Head of caudate nucleus (tissue), 42 donors: ENCODE data around the gene SLC9C2.
A peak's percentile ranks its signal among the peaks of the same experiment; 100 is the strongest.
"Not testable (repeated sequence)": the region's sequence is repeated elsewhere in the genome, so short reads cannot be mapped to it uniquely, and the experiment has no call there.

Source experiments
- DNase-seq, 42 donors: peaks; one replicate each; pipeline versions ENCODE4 v3.0.0 to v3.0.0-alpha.2; 2020 to 2021; ENCODE audit warnings: mixed read lengths in 7 of 42
- intact Hi-C: fragments of 100-400 bp; cut with DNase I; formaldehyde crosslinking; loops from one replicate; pipeline ENCODE4 v1.15.0; 2022

The SLC9C2 gene

DNA sequence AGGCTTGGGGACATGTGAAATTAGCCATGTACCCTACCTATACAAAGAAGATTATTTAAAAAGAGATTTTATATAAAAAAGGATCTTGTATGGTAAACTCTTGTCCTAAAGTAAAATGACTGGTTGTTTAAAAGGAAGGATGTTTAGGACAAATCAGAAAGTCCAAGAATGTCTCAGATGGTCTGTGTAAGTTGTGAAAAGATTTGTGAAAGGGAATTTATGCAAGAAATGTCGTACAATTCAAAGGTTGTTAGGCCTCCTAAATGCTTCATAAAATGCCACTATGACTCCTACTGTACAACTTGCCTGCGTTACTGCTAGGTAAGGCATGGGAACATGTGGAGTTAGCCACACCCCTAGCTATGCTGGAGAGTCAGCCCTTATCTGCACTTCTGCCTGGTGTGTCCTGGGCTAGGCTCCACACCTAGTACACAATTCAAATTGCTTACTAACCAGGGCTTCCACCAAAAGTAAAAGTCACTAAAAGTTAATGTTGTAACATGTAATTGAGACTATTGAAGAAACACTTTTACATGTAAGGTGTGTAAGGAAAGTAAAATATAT lies 106.0 kb downstream of the SLC9C2 start:
- intact Hi-C loops: no loop called here
- no peak for DNase-seq

DNA sequence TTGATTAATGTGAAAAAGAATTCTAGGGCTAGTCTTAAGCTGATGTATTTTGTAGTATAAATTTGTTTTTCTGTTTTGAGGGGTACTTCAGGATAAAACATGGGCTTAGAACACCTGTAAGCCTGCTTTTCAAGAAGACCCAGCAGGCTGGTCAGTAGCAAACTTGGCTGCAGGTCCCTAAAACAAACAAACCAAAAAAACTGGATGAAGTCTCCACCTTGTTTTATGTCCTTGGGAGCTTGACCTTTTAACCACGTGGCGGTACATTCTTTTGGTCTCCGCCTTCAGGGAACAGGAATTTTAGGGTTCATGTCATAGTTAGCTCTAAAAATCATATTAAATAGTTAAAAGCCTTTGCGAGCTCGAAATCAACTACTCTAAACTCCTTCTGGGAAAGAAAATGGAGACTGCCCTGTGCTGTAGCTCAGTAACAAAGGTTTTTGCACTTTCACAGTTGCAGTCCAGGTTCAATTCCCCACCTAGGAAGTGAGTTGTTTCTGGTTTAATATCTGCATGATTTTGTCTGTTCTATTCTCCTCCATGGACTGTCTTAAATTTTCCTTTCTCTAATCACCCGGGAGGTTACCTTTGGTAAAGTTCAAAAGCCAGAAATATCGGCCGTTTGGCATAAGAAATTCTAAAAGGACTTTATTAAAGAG lies 107.1 kb downstream of the SLC9C2 start:
- intact Hi-C loops: no loop called here
- DNase-seq: no peak

- intact Hi-C loops, DNase-seq: not testable (repeated sequence)
Measured at GRCh38 chr1:173493125-173493524, 109.7 kb downstream of the SLC9C2 start.

DNA sequence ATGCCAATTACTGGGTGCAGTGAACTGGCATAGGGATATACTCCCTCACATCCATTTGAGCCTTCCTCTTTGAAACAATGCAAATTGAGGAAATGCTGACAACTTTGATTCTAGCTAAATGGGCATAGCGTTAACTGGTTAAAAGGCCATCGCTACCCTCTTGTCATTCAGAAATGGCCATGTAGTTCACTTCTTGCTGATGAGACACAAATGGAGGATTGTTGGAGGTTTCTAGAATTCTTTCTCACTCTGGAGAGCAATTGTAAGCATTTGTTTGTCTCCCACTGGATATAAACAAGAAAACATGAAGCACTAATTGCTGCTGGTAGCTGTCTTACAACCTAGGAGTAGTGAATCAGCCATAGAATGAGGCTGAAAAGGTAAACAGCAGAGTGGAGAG lies 111.4 kb downstream of the SLC9C2 start:
- DNase-seq: no peak
- intact Hi-C loops: no loop called here

- no peak for DNase-seq
- intact Hi-C loops: no loop called here
Measured at GRCh38 chr1:173489929-173490328, 112.9 kb downstream of the SLC9C2 start.

- DNase-seq: no peak
- intact Hi-C loops: no loop called here
Measured at GRCh38 chr1:173489149-173489600, 113.7 kb downstream of the SLC9C2 start.

- intact Hi-C loops: no loop called here
- no peak for DNase-seq
Measured at GRCh38 chr1:173488001-173488400, 114.9 kb downstream of the SLC9C2 start.

DNA sequence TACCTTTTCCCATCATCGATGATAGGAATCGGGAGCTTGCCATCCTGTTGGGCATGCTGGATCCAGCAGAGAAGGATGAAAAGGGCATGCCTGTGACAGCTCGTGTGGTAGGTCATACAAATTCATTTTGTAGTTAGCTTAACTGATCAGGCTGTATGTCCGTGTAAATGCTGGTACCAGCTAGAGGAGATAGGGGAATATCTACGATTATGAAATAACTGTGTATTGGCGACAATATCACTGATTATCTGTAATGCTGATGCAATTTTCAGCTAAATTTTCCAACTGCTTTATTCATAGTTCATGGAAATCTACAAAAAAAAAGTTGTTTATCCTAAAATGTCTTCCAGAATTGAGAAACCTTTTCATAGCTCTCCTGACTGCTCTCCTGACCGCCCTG lies 117.5 kb downstream of the SLC9C2 start:
- intact Hi-C loops: no loop called here
- no peak for DNase-seq

DNA sequence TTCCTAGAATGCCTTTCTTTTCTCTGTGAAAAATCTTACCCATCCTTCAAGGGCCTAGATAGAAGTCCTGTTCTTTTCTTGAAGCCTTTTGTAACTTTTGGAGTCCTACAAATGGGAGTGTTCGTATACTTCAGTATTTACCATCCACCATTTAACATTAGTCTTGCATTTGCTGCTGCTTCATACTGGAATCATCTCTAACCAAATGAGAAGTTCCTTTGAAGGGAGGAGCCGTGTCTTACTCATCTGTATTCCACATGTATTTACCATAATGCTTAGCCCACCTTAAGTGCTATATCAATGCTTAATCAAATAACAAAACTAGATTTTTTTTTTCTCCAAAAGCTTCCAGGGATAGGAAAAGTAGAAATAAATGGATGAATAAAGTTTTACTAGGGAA lies 118.6 kb downstream of the SLC9C2 start:
- intact Hi-C loops: loop anchor here (5.0 kb wide), 1 partner anchor 228 kb away; the partner anchor contains the start of gene KLHL20

DNA sequence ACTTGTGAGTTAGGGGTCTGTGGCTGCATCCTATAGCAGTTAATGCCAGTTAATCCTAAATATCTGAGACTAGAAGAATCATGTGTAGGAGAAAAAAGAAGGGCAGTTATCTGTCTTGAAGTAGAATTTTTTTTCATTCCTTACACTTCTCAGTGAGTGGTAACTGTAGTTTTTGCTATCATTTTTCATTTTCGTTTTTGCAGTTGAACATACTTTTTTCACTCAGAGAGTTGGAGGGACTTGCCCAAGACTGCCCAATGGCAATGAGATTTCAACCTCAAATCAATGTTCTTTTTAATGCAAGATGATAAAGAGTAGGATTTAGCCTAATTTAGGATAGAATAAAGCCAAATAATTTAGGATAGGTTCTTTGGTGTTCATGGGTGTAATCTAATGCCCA lies 120.2 kb downstream of the SLC9C2 start:
- DNase-seq: no peak
- intact Hi-C loops: loop anchor here (5.0 kb wide), 1 partner anchor 230 kb away; the partner anchor contains the start of gene KLHL20

More for the DNA sequence above, 118.6 kb downstream of the SLC9C2 start:
- DNase-seq: no peak

- no peak for DNase-seq
- intact Hi-C loops: loop anchor here (5.0 kb wide), 1 partner anchor 231 kb away; the partner anchor contains the start of gene KLHL20
Measured at GRCh38 chr1:173481195-173481772, 121.6 kb downstream of the SLC9C2 start.

- intact Hi-C loops: loop anchor here (5.0 kb wide), 2 partner anchors 47 to 233 kb away; partner anchors contain the start of gene KLHL20
- DNase-seq: no peak
Measured at GRCh38 chr1:173479649-173480048, 123.2 kb downstream of the SLC9C2 start.

DNA sequence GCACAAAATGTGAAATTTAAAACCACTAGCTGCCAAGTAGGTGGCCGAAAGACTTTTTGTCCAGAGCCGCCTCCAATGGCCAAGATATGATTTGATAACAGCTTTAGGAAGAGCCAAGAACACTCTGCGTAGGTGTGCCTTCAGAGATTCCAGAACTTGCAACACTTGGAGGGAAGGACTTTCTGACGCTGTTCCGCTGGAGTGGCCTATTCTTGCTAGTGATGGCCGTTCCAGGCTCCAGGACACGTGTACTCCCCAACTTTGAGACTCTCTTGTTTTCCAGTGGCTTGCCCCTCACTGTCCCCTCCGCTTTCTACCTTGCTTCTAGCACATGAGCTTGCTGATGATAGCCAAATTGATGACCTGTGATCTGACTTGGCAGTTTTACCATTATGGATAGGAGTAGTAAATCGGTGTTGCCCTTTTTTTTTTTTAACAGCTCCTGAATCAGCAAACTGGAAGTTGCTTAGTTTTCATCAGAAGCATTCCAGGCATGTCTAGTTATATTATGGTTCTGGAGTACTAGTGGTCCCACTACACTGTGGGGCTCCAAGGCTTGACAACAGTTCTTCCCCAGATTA lies 124.7 kb downstream of the SLC9C2 start:
- DNase-seq: peak in 22 of 42 donors; percentile 2 to 56 (median 24)
- intact Hi-C loops: loop anchor here (5.0 kb wide), 1 partner anchor 46 kb away; no protein-coding TSS in a partner anchor

DNA sequence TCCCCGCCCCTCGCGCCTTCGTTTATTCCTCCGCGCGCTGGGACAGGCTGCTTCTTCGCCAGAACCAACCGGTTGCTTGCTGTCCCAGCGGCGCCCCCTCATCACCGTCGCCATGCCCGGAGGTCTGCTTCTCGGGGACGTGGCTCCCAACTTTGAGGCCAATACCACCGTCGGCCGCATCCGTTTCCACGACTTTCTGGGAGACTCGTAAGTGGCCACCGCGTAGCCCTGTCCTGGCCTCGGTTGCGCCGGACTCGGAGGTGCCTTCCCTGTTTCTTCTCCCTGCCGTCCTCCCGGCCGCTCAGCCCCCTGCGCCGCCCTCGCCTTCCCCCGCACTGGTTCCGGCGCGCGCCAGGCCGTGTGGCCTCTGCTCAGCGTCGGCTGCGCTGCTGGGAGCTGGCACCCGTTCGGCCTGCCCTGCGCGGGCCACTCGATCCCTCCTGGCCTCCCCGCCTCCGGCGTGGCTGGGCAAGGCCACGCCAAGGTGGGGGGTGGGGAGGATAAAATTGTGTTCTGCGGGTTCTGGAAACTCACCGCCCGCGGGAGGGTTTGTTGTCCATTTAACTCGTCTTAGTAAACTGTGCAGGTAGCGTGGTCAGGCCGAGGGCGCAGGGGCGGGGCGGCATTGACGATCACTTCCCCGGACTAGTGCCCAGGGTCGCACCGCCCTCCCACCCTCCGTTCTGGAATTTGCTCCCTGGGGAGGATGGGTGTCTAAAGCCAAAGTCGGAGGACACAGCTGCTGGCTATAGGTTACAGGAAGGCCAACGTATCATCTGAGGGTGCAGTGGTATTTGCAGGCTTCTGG lies 125.4 kb downstream of the SLC9C2 start, which contains the start of gene PRDX6:
PRDX6 (plus strand) TSS at position 50 of the 808 bp plus-strand sequence; CDS start at position 113, 63 bp downstream.
- intact Hi-C loops: loop anchor here (5.0 kb wide), 1 partner anchor 45 kb away; no protein-coding TSS in a partner anchor
- peak in 25 of 42 donors; percentile 18 to 94 (median 75) for DNase-seq

DNA sequence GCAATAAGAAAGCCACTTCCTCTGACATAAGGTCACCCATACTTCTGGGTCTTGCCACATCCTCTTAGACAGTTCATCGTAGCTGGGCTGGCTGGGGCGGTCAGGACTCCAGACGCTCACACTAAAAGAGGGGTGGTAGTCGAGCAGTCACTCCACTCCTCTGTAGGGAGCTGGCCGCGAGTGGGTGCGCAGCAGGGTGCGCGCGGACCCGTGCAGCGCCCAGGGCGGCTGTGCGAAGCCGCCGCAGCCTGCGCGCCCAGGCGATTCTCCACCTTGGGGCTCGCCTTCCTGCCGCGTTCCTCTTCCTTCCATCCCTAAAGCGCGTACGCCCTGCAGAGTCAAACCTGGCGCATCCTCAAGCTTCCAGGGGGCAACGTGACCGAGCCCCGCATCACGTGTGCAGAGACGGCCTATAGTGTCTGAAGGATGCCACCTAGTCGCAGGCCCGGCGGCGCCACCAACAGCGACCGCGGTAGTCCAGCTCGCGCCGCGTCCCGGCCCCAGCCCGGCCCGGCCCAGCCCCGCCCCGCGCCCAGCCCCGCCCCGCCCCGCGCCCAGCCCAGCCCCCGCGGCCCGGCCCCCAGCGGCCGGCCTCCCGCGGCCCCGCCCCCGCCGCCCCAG lies 126.1 kb downstream of the SLC9C2 start:
- intact Hi-C loops: loop anchor here (5.0 kb wide), 1 partner anchor 44 kb away; no protein-coding TSS in a partner anchor
- DNase-seq: peak; percentile 92 to 98 (median 96)

GRCh38 chr1:173476197-173476664 lies 126.6 kb downstream of the SLC9C2 start:
- intact Hi-C loops: loop anchor here (5.0 kb wide), 1 partner anchor 44 kb away; no protein-coding TSS in a partner anchor
- no peak for DNase-seq

- peak in 3 of 42 donors; percentile 4 to 58 (median 9) for DNase-seq
- intact Hi-C loops: loop anchor here (5.0 kb wide), 1 partner anchor 43 kb away; no protein-coding TSS in a partner anchor
Measured at GRCh38 chr1:173475564-173476196, 127.2 kb downstream of the SLC9C2 start.
